PC-9 (cell line): ENCODE measurements around the gene PWWP2B. TPM values are rescaled to one million over a fixed set of nuclear protein-coding genes. Genes with fewer than 3 reads are reported as not detected.

Experiments
- BruUV-seq: library from RNA; stranded (reverse); fragments of 400-500 nt; replicated peaks from 2 replicates; lab custom pipeline; 2021; lab: Mats Ljungman, UMichigan
- CTCF ChIA-PET: fragments of 300-600 bp; sonication (Branson Sonifier 250); formaldehyde crosslinking; loops from one replicate; lab custom pipeline; 2022; ENCODE audit warnings: antibody characterized with exemption; lab: Charles Lee
- POLR2A ChIA-PET: fragments of 300-600 bp; sonication (Branson Sonifier 250); formaldehyde crosslinking; loops from one replicate; lab custom pipeline; 2022; ENCODE audit warnings: antibody characterized with exemption; ENCODE audit not compliant: unreplicated experiment; lab: Charles Lee
- DNase-seq, 2 experiments: peaks; one replicate each; pipeline versions ENCODE4 v3.0.0 to v3.0.0-alpha.2; 2015 to 2022; ENCODE audit warnings: mixed read lengths in 1 of 2
- H2AFZ ChIP-seq: fragments of 200-600 bp; sonication (generic); 2 replicates; pipeline ENCODE4 v1.8.1; 2017; ENCODE audit warnings: antibody characterized with exemption
- H3F3A ChIP-seq: fragments of 200-600 bp; sonication (generic); 2 replicates; pipeline ENCODE4 v1.8.1; 2017; ENCODE audit warnings: antibody characterized with exemption, mild to moderate bottlenecking, low read depth; ENCODE audit not compliant: insufficient read depth
- H3K27ac ChIP-seq: fragments of 200-600 bp; sonication (generic); 2 replicates; pipeline ENCODE4 v1.6.1; 2016; ENCODE audit warnings: mixed run types
- H3K27me3 ChIP-seq: fragments of 200-600 bp; sonication (generic); 2 replicates; pipeline ENCODE4 v1.6.1; 2016; ENCODE audit warnings: low read depth, mixed run types; ENCODE audit not compliant: insufficient read depth
- H3K36me3 ChIP-seq: fragments of 200-600 bp; sonication (generic); 2 replicates; pipeline ENCODE4 v1.6.1; 2016; ENCODE audit warnings: low read depth, mixed run types
- H3K4me1 ChIP-seq: fragments of 200-600 bp; sonication (generic); replicated peaks from 2 replicates; pipeline ENCODE4 v1.6.1; 2016; ENCODE audit warnings: mixed run types; ENCODE audit not compliant: insufficient read depth
- H3K4me2 ChIP-seq: fragments of 200-600 bp; sonication (generic); 2 replicates; pipeline ENCODE4 v1.6.1; 2017; ENCODE audit warnings: mixed run types
- H3K4me3 ChIP-seq: fragments of 200-600 bp; sonication (generic); 2 replicates; pipeline ENCODE4 v1.6.1; 2016; ENCODE audit warnings: mixed run types
- H3K79me2 ChIP-seq: fragments of 200-600 bp; sonication (generic); 2 replicates; pipeline ENCODE4 v1.6.1; 2017; ENCODE audit warnings: low read depth, mixed run types
- H3K9me2 ChIP-seq: fragments of 200-600 bp; sonication (generic); 2 replicates; pipeline ENCODE4 v1.8.1; 2017; ENCODE audit warnings: mild to moderate bottlenecking; ENCODE audit not compliant: insufficient read depth
- H3K9me3 ChIP-seq: fragments of 200-600 bp; sonication (generic); 2 replicates; pipeline ENCODE4 v1.8.1; 2016; ENCODE audit warnings: low read depth; ENCODE audit not compliant: insufficient read depth
- H4K20me1 ChIP-seq: fragments of 200-600 bp; sonication (generic); 2 replicates; pipeline ENCODE4 v1.8.1; 2017; ENCODE audit not compliant: insufficient read depth
- CTCF ChIP-seq: fragments of 200-600 bp; sonication (generic); conservative IDR thresholded peaks from 2 replicates; pipeline ENCODE4 v1.6.1; 2017; ENCODE audit warnings: mixed run types, antibody characterized with exemption, mild to moderate bottlenecking, moderate library complexity
- EZH2 ChIP-seq: fragments of 200-600 bp; sonication (generic); IDR thresholded peaks from 2 replicates; pipeline ENCODE4 v1.8.0; 2017; ENCODE audit warnings: antibody characterized with exemption, low read depth
- intact Hi-C: fragments of 100-400 bp; cut with micrococcal nuclease; formaldehyde crosslinking; loops from one replicate; pipeline ENCODE4 v1.10.0; 2022; ENCODE audit not compliant: unreplicated experiment
- total RNA-seq: library from RNA; stranded (reverse); gene quantifications from 2 replicates; pipeline ENCODE4 v1.2.3, GENCODE V29; 2021

Gene PWWP2B
- total RNA-seq, 1 experiment from 2014 or later, result 16.9 TPM

- peak in 1 of 2 experiments; percentile 33 for DNase-seq
- Histone ChIP-seq H3K27ac (no peak overlapping the region), H2AFZ (no peak overlapping the region), H3K4me1 (peaks cover 5% of the 10 kb centered on the region), H3K9me2 (no peaks in the 10 kb centered on the region), H3K27me3 (no peaks in the 10 kb centered on the region), H3K4me2 (no peak overlapping the region), H3F3A (no peaks in the 10 kb centered on the region), H3K36me3 (no peaks in the 10 kb centered on the region), H3K9me3 (no peaks in the 10 kb centered on the region), H4K20me1 (no peaks in the 10 kb centered on the region), H3K4me3 (no peak overlapping the region), H3K79me2 (no peaks in the 10 kb centered on the region)
- intact Hi-C loops, result loop anchor here (1.0 to 5.0 kb wide), 4 partner anchors 60 to 181 kb away; no protein-coding TSS in a partner anchor
- ChIA-PET CTCF (no interaction called here), POLR2A (no interaction called here)
- TF ChIP-seq EZH2 (no peak), CTCF (peak; percentile 59)
- BruUV-seq, result no TSS peak
Observed at GRCh38 chr10:132457328-132458070, 60.5 kb downstream of the PWWP2B start.

- no TSS peak for BruUV-seq
- no peaks in the 10 kb centered on the region for H3F3A ChIP-seq
- intact Hi-C loops, result loop anchor here (1.0 to 5.0 kb wide), 4 partner anchors 59 to 180 kb away; no protein-coding TSS in a partner anchor
- H3K4me1 ChIP-seq, result no peaks in the 10 kb centered on the region
- CTCF ChIA-PET, result no interaction called here
- no peaks in the 10 kb centered on the region for H3K9me2 ChIP-seq
- POLR2A ChIA-PET, result no interaction called here
- H4K20me1 ChIP-seq, result no peaks in the 10 kb centered on the region
- no peak overlapping the region for H2AFZ ChIP-seq
- DNase-seq, result no peak
- 0 out of 2 replicates have a peak overlapping the region, but pooled peaks have one; percentile 10 for H3K4me2 ChIP-seq
- H3K27ac ChIP-seq, result no peak overlapping the region
- H3K9me3 ChIP-seq, result no peaks in the 10 kb centered on the region
- H3K36me3 ChIP-seq, result no peaks in the 10 kb centered on the region
- no peak overlapping the region for H3K4me3 ChIP-seq
- no peak for TF ChIP-seq EZH2
- no peak for TF ChIP-seq CTCF
- H3K27me3 ChIP-seq, result no peaks in the 10 kb centered on the region
- no peaks in the 10 kb centered on the region for H3K79me2 ChIP-seq
Observed at GRCh38 chr10:132458071-132458585, 61.1 kb downstream of the PWWP2B start.

- no peaks in the 10 kb centered on the region for H3K4me1 ChIP-seq
- TF ChIP-seq EZH2, result no peak
- peak; percentile 90 for TF ChIP-seq CTCF
- 0 out of 2 replicates have a peak overlapping the region, but pooled peaks have one; percentile 10 for H3K4me2 ChIP-seq
- H3K9me3 ChIP-seq, result no peaks in the 10 kb centered on the region
- H3K36me3 ChIP-seq, result no peaks in the 10 kb centered on the region
- ChIA-PET POLR2A (no interaction called here), CTCF (no interaction called here)
- no peaks in the 10 kb centered on the region for H3K79me2 ChIP-seq
- no TSS peak for BruUV-seq
- H3K27ac ChIP-seq, result no peak overlapping the region
- H3K9me2 ChIP-seq, result no peaks in the 10 kb centered on the region
- intact Hi-C loops, result loop anchor here (1.0 to 5.0 kb wide), 4 partner anchors 59 to 180 kb away; no protein-coding TSS in a partner anchor
- H3F3A ChIP-seq, result no peaks in the 10 kb centered on the region
- no peak overlapping the region for H3K4me3 ChIP-seq
- H4K20me1 ChIP-seq, result no peaks in the 10 kb centered on the region
- peak in 1 of 2 experiments; percentile 48 for DNase-seq
- no peak overlapping the region for H2AFZ ChIP-seq
- no peaks in the 10 kb centered on the region for H3K27me3 ChIP-seq
Observed at GRCh38 chr10:132458586-132459300, 61.7 kb downstream of the PWWP2B start.
